HEK293T (cell line): ENCODE results near the gene KRT2.

Experiments
- ELF4 ChIP-seq: fragments of 450-650 bp; IDR thresholded peaks from 2 replicates; pipeline ENCODE4 v1.6.1; 2017; ENCODE audit warnings: antibody characterized with exemption
- FOXA1 ChIP-seq: fragments of 450-650 bp; IDR thresholded peaks from 2 replicates; pipeline ENCODE4 v1.6.1; 2016; ENCODE audit warnings: mild to moderate bottlenecking
- NFRKB ChIP-seq: fragments of 450-650 bp; IDR thresholded peaks from 2 replicates; pipeline ENCODE4 v1.6.1; 2016; ENCODE audit warnings: mild to moderate bottlenecking, moderate library complexity
- SUZ12 ChIP-seq: fragments of 450-650 bp; IDR thresholded peaks from 2 replicates; pipeline ENCODE4 v1.6.1; 2016; ENCODE audit warnings: mild to moderate bottlenecking

DNA sequence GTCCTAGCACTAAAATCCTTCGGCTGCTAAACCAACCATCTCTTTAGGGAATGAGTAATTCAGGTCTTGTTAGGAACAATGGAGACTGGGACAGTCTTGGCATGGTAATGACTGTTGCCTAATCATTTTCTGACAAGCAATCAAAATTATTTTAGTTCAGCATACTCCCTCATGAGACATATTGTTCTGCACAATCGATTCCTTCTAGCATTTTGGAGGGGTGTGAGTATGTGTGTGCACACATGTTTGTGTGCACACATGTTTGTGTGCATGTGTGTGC, 30.3 kb upstream of the KRT2 start:
- TF ChIP-seq FOXA1 (no peak), ELF4 (no peak), SUZ12 (no peak), NFRKB (no peak)
